Activated T-cell treated with anti-CD3 and anti-CD28 coated beads for 24 hours (primary cell): ENCODE data around the gene CERKL.

Experiments used
- DNase-seq: peaks from one replicate; pipeline ENCODE4 v3.0.0-alpha.2; 2020; ENCODE audit warnings: low read depth

Gene CERKL

DNA sequence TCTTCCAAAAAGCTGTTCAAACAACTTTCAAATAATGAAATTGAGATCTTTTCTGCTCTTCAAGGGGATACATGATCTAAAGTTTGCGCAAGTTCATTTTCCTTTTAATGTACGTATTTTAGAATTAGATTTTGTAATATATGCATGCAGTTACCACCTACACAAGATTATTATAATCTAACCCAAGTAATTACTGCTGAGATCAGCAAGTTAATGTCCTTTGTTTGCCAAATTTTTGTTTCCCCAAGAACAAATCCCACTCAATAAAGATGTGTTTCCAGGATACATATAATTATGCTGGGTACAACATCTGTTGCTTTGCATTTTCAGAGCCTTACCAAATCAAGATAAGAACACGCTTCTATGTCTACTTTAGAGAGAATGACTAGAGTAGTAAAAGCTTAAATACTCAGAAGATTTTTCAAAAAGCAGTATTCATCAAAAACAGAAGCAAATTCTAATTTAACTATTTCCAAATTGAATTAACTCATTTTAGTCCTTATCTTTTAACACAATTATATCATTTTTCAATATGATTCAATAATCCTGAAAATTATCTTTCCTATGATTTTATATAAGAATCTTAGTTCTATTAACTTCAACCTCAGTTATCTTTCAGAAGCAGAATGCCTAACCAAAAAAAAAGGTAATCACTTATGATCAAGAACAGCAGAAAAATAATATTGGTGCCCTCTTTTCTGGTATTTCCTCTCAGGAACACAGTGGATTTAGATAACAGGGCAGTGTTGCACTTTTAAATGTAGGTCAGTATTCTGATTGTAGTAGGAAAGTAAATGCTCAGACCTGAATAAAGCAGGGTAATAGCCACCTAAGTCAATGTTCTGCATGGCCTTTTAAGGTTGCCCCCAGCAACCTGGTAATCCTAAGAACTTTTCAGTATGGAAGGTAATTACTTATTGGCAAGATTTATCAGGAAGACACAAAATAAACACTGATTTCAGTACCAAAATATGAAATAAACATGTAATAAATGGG, 28.0 kb downstream of the CERKL start:
- DNase-seq: no peak

DNA sequence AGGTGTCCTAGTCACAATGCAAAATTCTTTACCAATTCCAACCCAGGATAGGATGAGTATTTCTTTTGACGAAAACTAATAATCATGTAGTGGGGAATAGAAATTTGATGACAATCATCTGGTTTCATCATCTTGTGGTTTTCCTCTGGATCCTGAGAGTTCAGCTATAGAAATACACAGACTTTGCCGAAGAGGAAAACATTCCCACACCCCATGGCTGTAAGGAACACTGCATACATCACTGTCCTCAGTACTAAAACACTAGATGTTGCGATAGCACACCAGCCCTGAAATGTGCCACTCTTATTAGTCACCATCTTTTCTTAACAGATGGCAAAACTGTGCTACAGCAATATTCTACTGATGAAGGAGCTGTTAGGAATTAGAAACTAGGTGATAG, 29.4 kb downstream of the CERKL start:
- DNase-seq: no peak

DNA sequence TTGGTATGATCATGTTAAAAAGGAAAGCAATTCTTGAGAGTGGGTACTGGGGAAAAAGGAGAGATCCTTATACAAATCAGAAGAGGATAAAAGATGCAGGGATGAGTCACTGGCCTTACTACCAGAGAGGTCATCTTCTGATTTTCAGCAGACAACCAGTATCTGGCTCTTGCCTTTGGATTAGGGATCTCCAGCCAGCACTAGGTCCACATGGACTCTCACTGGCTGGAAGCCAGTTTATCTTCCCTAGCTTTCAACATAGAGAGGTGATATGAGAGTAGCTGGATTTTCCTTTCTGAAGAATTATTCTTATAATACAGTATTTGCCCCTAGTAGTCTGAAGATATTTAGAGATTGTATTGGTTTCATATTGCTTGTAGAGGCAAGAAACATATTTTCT, 30.2 kb downstream of the CERKL start:
- no peak for DNase-seq

DNA sequence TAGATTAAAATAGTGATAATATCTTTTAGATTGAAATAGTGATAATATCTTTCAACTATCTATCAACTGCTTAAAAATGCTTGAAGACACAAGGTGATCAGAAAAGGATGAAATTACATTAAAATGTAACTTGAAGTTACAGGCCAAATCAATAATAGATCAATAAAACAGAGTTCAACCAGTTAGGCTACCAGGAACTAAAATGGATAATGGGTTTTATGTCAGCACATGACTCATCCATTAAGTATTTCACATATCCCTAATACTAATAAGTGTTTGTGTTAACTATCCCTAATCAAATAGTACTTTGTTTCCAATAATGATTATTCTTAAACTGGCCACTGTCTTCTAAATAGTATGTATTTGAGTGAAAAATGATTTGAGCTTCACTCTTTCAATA, 33.7 kb downstream of the CERKL start:
- no peak for DNase-seq

DNA sequence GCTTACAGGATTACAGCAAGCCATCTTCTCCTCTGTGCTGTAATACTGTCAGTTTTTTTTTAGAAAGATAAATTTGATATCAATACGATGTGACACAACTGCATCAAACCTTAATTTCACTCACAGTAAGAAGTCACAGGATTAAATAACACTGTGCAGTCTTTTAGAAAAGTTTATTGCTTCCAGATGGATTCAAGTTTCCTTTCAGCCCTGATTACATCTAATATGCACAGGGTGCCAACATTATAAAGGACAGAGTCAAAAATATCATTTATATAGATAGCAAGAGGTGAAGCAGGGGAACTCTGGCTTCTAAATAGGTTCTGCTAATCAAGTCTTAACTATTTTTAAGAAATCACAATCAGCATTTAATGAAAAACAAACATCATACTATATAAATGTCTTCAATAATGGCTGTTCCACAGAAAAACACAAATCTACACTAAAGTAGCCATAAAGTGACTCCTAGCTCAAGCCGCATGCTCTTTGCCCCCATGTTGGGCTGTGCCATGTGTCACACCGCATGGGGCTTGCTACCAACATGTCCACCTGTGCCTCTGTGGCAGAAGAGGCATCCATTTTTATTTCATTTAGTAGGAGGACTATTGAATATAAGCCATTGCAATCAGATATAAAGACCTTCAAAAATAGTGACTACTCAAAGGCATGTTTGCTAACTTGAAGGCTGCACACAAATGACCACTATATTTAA, 35.0 kb downstream of the CERKL start:
- DNase-seq: no peak

DNA sequence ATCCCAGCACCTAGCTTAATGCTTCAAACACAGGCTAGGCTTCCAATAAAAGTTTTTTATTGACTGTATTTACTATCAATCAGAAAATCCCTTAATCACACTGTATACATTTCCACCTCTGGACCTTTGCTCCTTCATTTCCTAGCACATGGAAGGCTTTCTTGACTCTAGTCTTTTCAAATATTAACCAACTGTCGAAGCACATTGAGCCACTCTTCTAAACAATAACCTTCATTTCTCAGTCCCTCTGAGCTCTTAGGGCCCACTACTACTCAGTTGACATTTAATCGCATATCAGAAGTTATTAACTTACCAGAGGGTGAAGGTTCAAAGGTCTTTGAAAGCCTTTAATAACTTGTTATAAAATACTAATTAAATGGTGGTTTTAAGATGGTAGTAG, 37.4 kb downstream of the CERKL start:
- no peak for DNase-seq

DNA sequence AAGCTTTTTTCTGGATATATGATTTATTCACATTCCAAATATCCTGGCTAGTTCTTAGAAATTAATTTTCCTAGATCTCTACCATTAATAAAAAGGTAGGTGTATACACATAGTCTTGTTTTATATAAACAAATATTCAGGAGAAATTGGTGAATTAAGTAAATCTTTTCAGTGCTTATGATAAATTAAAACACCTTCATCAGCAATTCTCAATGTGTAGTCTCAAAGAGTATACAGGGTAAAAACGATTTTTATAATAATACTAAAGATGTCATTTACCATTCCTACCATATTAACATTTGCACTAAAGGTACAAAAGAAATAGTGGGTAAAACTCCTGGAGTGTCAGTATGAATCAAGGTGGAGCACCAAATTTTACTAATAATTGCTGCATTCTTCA, 40.2 kb downstream of the CERKL start:
- DNase-seq: no peak

DNA sequence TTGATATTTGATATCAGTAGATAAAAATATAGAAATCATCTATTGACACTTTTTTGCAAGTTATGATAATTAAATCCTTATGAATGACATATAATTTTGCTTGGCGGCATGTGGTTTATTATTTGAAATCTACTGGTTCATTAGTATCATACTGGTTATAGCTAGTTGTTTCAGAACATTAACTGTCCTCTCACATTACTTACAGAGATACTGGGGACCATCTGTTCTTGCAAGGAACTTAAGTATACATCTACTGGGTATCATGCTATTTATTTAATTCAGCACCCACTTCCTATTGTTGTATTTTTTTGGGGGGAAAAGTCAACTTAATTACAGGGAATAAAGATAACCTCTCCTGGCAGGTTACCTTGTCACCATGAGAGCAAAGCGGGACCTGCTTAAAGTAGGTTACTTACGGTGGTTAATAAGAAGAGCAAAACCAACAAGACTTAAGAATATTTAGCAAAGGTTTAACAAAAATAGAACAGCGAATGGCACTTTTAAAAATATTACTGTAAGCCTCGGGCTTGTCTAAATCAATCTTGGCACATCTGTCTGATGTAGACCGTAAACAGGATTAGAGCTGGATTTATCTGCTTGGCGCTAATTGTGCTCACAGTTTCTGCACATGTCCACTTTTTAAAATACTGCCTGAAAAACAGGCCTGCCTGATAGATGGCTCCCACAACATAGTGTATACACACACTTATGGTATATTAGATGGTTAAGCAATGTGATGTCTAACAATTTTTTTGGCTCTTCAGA, 41.8 kb downstream of the CERKL start:
- DNase-seq: no peak

DNA sequence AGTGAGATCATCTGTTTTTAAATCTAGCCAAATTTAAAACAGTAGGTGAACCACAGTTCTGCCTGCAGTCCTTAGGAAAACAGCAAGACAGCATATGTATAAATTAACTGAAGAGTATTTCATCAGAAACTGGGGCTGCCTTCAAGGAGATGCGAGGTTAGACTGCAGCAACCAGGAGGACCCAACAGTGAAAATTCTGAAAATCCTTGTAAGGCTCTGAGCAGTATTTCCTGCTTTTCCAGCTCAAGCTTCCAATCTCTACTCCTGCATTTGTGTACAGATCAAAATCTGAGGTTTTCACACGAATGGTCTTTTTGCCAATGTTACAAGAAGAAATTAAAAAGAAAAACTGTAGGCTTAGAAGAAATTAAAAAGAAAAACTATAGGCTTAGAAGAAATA, 43.7 kb downstream of the CERKL start:
- no peak for DNase-seq

DNA sequence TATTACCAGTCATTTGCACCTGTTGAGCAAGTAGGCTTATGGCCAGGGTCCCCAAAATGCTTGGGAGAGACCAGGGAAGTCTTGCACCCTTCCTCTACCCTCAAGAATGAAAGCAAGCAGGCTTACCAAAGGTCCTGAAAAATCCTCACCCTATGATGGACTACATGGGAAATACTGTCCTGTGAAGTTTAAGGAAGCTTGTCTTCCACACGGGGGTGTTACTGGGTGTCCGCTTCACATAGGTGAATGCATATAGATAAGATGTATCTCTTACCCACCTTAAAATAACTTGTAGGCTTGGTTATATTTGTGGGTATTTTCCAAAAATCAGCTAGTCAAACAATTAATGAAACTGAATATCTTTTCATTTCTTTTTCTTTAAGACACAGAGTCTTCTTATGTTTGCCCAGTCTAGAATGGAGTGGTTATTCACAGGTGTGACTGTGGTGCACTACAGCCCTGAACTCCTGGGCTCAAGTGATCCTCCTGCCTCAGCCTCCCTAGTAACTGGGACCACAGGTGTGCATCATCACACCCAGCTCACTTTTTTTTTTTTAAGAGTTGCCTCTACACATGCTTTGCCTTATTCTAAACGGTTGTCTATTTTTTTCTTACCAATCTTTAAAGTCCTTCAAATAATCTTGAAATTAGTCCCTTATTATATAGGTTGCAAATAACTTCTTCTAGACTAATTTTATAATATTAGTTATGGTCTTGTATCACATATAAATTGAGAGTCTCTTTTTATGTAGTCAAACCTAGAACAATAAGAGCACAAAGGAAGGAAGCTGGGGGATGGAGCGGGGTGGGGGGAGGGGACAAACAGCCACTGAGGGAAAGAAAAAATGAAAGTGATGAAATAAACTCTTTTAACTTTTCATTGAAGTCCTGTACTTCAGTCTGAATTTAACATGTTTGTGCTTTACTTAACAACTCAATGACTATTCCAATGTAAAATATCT, 49.0 kb downstream of the CERKL start:
- no peak for DNase-seq

DNA sequence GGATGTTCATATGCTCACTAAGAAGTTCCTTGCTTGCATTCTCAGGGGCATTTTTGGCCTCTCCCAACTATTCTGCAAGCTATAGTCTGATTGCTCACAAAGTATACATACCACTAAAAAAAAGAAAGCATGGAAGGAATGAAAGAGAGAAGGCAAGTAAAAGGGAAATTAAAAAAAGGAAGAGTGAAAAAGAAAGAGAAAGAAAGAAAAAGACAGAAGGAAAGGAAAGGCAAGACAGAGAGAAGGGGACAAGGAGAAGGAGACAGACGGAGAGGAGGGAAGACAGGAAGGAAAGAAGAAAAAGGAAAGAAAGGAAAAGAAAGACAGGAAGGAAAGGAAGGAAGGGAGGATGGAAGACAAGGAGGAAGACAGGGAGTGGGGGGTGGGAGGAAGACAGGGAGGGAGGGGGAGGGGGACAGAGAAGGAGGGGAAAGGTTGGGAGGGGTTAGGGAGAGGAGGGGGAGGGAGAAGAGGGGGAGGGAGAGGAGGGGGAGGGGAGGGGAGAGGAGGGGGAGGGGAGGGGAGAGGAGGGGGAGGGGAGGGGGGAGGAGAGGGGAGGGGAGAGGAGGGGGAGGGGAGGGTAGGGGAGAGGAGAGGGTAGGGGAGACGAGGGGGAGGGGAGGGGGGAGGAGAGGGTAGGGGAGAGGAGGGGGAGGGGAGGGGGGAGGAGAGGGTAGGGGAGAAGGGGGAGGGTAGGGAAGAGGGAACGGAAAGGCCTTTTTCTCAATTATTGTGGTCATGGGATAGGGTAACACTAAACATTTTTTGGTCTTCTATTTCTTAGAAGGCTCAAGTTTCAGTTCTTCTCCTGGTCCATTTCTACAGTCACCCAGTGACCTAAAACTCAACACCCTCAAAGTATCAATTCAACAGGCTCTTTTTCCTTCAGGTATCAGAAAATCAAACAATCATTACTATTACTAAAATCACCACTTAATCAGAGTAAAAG, 50.7 kb downstream of the CERKL start:
- DNase-seq: no peak

DNA sequence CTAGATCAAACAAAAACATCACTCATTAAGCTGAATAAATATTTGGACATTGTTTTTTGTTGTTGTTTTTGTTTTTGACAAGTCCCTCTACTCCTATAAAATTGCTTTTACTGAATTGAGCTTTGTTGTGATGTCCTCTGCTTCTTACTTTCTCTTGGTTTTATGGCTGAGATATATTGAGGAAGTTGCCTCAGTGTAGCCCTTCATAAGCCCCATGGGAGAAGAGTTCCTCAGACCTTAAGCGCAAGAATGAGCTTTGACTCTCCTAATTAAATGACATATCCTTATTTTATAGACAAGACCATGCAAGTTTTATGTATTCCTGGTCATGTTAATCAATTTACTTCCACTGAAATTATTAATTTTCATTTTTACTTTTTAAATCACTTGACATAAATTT, 54.9 kb downstream of the CERKL start:
- no peak for DNase-seq

DNA sequence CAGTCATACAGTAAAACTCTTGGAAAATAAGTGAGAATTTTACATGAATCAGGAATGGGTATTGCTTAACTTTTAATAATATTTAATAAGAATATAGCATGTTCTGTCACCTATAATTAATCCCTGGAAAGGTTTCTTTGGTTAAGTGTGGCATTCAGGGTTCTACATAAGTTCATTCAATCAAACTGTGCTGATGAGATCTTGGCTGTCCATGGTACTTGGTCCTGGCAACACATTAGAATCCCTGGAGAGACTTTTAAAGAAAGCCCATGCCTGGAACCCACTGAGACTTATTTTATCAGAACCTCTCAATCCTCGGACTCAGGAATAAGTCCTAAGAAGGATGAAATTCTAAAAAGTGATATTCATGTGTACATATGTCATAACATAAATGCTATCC, 60.3 kb downstream of the CERKL start:
- no peak for DNase-seq

DNA sequence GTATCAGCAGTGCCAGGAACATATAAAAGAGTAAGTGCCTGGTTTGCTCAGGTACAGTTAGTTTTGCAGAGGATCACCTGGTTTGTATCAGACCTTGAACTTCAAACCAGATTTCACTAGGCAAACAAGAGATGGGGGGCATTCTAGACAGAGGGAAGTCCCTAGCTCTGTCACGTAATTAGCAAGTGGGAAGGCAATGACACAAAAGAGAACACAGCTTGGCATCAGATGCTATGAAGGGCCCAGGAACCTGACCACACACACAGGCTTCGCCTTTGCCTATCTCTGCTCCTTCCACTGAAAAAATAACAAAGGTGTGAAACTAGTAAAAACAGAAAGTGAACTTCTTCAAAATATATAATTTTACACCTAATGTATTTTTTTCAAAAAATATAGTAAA, 62.6 kb downstream of the CERKL start:
- DNase-seq: no peak

DNA sequence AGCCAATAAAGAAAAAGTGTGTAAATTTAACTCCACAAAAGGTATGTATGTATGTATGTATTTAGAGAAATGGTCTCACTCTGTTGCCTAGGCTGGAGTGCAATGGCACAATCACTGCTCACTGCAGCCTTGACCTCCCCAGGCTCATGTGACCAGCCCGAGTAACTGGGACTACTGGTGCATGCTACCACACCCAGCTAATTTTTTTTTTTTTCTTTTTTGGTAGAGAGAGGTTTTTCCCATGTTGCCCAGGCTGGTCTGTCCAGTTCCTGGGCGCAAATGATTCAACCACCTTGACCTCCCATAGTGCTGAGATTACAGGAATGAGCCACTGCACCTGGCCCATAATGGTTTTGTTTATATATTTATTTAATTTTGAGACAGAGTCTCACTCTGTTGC, 67.1 kb downstream of the CERKL start:
- DNase-seq: no peak

DNA sequence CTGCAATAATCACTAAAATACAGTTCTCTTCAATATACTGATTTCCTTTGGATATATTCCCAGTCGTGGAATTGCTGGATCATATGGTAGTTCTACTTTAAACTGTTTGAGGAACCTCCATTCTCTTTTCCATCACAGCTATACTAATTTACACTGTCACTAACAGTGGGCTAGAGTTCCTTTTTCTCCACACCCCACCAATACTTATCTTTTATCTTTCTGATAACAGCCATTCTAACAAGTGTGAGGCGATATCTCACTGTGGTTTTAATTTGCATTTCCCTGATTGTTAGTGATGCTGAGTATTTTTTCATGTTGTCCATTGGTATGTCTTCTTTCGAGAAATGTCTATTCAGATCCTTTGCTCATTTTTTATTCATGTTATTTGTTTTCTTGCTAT, 68.4 kb downstream of the CERKL start:
- DNase-seq: no peak

DNA sequence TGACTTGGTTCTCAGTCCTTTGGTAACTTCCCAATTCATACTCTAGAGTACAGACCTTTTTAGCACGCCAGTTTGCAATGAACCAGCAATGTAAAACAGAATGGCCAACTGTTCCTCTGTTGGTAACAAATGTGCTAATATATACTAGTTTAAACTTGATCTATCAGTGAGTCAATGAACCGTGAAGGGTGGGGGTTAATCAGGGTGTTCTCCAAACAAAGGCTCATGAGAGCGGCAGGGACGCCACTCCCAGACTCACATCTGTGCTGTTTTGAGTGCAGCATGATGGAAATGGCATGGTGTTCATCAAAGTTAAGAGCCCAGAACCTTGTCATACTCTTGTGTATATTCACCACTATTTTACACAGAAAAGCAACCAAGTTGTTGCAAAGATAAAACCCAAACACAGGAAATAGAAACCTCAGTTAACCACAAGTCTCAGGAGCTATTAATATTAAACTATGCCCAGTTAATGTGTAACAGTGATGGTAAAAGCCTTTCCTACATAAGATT, 70.3 kb downstream of the CERKL start:
- no peak for DNase-seq

DNA sequence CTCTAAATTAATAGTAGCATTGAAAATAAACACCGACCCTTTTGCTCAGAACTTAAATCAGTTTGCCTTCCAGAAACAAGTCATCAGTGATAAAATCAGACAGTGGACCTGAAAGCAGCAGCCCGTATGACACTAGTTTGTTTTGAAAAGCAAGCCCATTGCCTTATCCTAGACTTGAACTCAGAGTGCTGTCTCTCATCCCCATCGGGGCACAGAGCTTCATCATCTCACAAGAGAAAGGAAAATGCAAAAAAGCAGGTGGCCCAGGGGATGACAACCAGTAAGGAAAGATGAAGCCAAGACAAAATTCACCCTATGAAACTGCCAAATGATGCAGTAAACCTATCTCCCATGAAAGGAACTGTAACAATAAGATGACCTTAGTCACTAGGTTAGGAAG, 71.2 kb downstream of the CERKL start:
- no peak for DNase-seq

DNA sequence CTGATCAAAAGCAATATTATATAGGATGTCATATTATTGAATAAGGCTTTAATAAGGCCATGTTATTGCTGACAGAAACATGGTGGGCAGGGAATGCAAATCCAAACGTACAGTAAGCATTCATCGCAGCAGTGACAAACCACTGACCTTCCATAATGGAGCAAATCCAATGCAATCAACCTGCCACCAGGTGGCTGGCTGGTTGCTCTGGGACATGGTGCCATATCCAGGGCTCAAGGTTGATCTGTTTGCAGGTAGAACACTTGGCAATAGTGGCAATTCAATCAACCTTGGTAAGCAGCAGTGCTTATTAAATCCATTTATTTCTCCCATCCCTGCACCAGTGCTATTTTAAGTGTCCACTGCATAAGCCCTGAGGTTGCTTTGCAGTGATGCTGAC, 75.4 kb downstream of the CERKL start:
- DNase-seq: no peak

DNA sequence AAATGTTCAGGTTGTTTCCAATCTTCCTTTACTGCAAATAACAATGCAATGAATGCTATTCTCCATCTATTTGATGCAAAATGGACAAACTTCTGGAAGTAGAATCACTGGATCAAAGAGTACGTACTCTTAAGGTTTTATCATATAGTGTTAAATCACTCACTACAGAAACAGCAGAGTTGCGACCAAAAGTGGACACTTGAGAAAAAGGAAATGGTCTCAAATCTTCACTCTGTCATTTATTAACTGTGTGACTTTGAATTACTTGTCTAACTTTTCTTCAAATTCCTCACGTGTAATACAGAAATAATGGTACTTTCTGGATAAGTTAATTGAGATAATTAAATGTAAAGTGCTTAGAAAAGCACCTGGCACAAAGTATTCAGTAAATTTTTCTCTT, 78.1 kb downstream of the CERKL start:
- DNase-seq: no peak
